H1 (cell line): ENCODE data around the gene ASXL2. TPM values are rescaled to one million over a fixed set of nuclear protein-coding genes. Genes with fewer than 3 reads are reported as not detected.

Experiments used
- CTCF ChIA-PET: fragments of 300-600 bp; sonication (Branson Sonifier 250); formaldehyde crosslinking; loops from one replicate; lab custom pipeline; 2021; ENCODE audit not compliant: partially characterized antibody; lab: Charles Lee
- POLR2A ChIA-PET: fragments of 300-600 bp; sonication (Branson Sonifier 250); formaldehyde crosslinking; loops from one replicate; lab custom pipeline; 2021; ENCODE audit warnings: inconsistent platforms; ENCODE audit not compliant: partially characterized antibody; lab: Charles Lee
- DNase-seq, 2 experiments: peaks; one replicate each; pipeline versions ENCODE4 v3.0.0 to v3.0.0-alpha.2; 2010 to 2022; ENCODE audit warnings: low spot score in 2 of 2, low read depth in 1 of 2, mixed read lengths in 1 of 2
- FAIRE-seq: peaks from 2 replicates; lab custom pipeline; 2011; peaks lifted over from hg19 to GRCh38; lab: Jason Lieb, UNC
- H2AFZ ChIP-seq: 2 replicates; pipeline ENCODE4 v1.8.1; 2012; ENCODE audit warnings: low read length, inconsistent platforms
- H2AK5ac ChIP-seq: 2 replicates; pipeline ENCODE4 v1.6.1; 2013; ENCODE audit warnings: low read depth, low read length
- H2BK120ac ChIP-seq: replicated peaks from 2 replicates; pipeline ENCODE3; 2013; ENCODE audit warnings: low read depth, low read length, inconsistent platforms
- H2BK12ac ChIP-seq: 2 replicates; pipeline ENCODE4 v1.6.1; 2013; ENCODE audit warnings: low read depth, low read length
- H2BK15ac ChIP-seq: 2 replicates; pipeline ENCODE4 v1.6.1; 2013; ENCODE audit warnings: low read length
- H2BK20ac ChIP-seq: 2 replicates; pipeline ENCODE4 v1.6.1; 2013; ENCODE audit warnings: low read length
- H2BK5ac ChIP-seq: 2 replicates; pipeline ENCODE4 v1.6.1; 2013; ENCODE audit warnings: low read depth, low read length
- H3K14ac ChIP-seq: 2 replicates; pipeline ENCODE4 v1.6.1; 2013; ENCODE audit warnings: inconsistent platforms; ENCODE audit not compliant: insufficient read length
- H3K18ac ChIP-seq: 2 replicates; pipeline ENCODE4 v1.6.1; 2013; ENCODE audit warnings: low read length; ENCODE audit errors: extremely low read depth
- H3K23ac ChIP-seq: 2 replicates; pipeline ENCODE4 v1.6.1; 2013; ENCODE audit warnings: inconsistent platforms; ENCODE audit not compliant: insufficient read length
- H3K23me2 ChIP-seq: 2 replicates; pipeline ENCODE4 v1.6.1; 2013; ENCODE audit warnings: low read depth, low read length
- H3K27ac ChIP-seq: 2 replicates; pipeline ENCODE4 v1.6.1; 2011; ENCODE audit warnings: low read depth, low read length, inconsistent platforms
- H3K27me3 ChIP-seq, 4 experiments: replicated peaks in 1 of 4; 1 replicate in 1 of 4; 2 replicates in 3 of 4; pipeline versions ENCODE4 v1.6.1 to v1.8.1; 2011 to 2013; ENCODE audit warnings: low read length in 3 of 4, mild to moderate bottlenecking in 3 of 4, inconsistent platforms in 2 of 4, mixed read lengths in 2 of 4, moderate library complexity in 1 of 4; ENCODE audit not compliant: control insufficient read depth in 3 of 4, insufficient read depth in 3 of 4; ENCODE audit errors: extremely low read depth in 1 of 4
- H3K36me3 ChIP-seq, 4 experiments: 2 replicates each; pipeline versions ENCODE4 v1.6.1 to v1.8.1; 2011 to 2013; ENCODE audit warnings: mild to moderate bottlenecking in 4 of 4, low read length in 3 of 4, moderate library complexity in 2 of 4, control low read depth in 1 of 4, inconsistent platforms in 1 of 4; ENCODE audit not compliant: insufficient read depth in 4 of 4, control insufficient read depth in 2 of 4
- H3K4ac ChIP-seq: replicated peaks from 2 replicates; pipeline ENCODE3; 2013; ENCODE audit warnings: low read length, low read depth, mixed read lengths, inconsistent platforms; ENCODE audit not compliant: insufficient read length
- H3K4me1 ChIP-seq, 4 experiments: replicated peaks in 1 of 4; 1 replicate in 1 of 4; 2 replicates in 3 of 4; pipeline versions ENCODE4 v1.6.1 to v1.8.1; 2011 to 2013; ENCODE audit warnings: low read length in 3 of 4, inconsistent platforms in 2 of 4, mixed read lengths in 1 of 4; ENCODE audit not compliant: insufficient read depth in 4 of 4, control insufficient read depth in 3 of 4
- H3K4me2 ChIP-seq, 2 experiments: 2 replicates each; pipeline versions ENCODE4 v1.6.1 to v1.8.1; 2011 to 2013; ENCODE audit warnings: low read depth in 2 of 2, low read length in 2 of 2, control low read depth in 1 of 2, inconsistent platforms in 1 of 2, mild to moderate bottlenecking in 1 of 2; ENCODE audit not compliant: insufficient read depth in 1 of 2
- H3K4me3 ChIP-seq, 4 experiments: fragments of 200-600, 300-600 bp in 1 of 4; sonication (generic), shearing (Covaris generic), sonication (Bioruptor Twin) in 1 of 4; 2 replicates each; pipeline versions ENCODE4 v1.5.1 to v1.8.1; 2011 to 2016; ENCODE audit warnings: low read length in 4 of 4, low read depth in 3 of 4, control low read depth in 2 of 4, inconsistent platforms in 2 of 4, mild to moderate bottlenecking in 2 of 4, mixed read lengths in 1 of 4, moderate library complexity in 1 of 4; ENCODE audit not compliant: insufficient read depth in 2 of 4; ENCODE audit errors: extremely low read depth in 1 of 4
- H3K56ac ChIP-seq: replicated peaks from 2 replicates; pipeline ENCODE3; 2013; ENCODE audit warnings: low read depth, mild to moderate bottlenecking, mixed read lengths, low read length, inconsistent platforms; ENCODE audit not compliant: insufficient read length
- H3K79me1 ChIP-seq: 2 replicates; pipeline ENCODE4 v1.6.1; 2013; ENCODE audit warnings: low read depth, low read length, control low read depth
- H3K79me2 ChIP-seq, 2 experiments: 2 replicates each; pipeline versions ENCODE4 v1.6.1 to v1.8.1; 2012 to 2013; ENCODE audit warnings: low read length in 2 of 2, mild to moderate bottlenecking in 2 of 2, inconsistent platforms in 1 of 2; ENCODE audit not compliant: insufficient read depth in 2 of 2, control insufficient read depth in 1 of 2
- H3K9ac ChIP-seq, 4 experiments: replicated peaks in 1 of 4; 1 replicate in 1 of 4; 2 replicates in 3 of 4; pipeline versions ENCODE4 v1.6.1 to v1.8.1; 2011 to 2013; ENCODE audit warnings: low read depth in 3 of 4, low read length in 3 of 4, control low read depth in 2 of 4, mild to moderate bottlenecking in 2 of 4, moderate library complexity in 2 of 4, inconsistent platforms in 1 of 4; ENCODE audit errors: extremely low read depth in 1 of 4
- H3K9me3 ChIP-seq, 2 experiments: 2 replicates each; pipeline versions ENCODE4 v1.6.1 to v1.8.1; 2012 to 2013; ENCODE audit warnings: mild to moderate bottlenecking in 2 of 2, moderate library complexity in 2 of 2, control low read depth in 1 of 2, inconsistent platforms in 1 of 2, low read depth in 1 of 2, low read length in 1 of 2, mixed read lengths in 1 of 2; ENCODE audit not compliant: insufficient read depth in 2 of 2
- H4K20me1 ChIP-seq, 2 experiments: replicated peaks in 1 of 2; 2 replicates each; pipeline versions ENCODE3 to v1.8.1; 2011 to 2013; ENCODE audit warnings: inconsistent platforms in 2 of 2, low read length in 2 of 2, mild to moderate bottlenecking in 1 of 2; ENCODE audit not compliant: insufficient read depth in 2 of 2, control insufficient read depth in 1 of 2
- H4K5ac ChIP-seq: 2 replicates; pipeline ENCODE4 v1.6.1; 2013; ENCODE audit warnings: low read length, low read depth, mixed read lengths, inconsistent platforms; ENCODE audit not compliant: insufficient read length
- H4K8ac ChIP-seq: 2 replicates; pipeline ENCODE4 v1.8.0; 2013; ENCODE audit warnings: mild to moderate bottlenecking, moderate library complexity, low read length, inconsistent platforms; ENCODE audit not compliant: insufficient read depth; ENCODE audit errors: extremely low read depth
- H4K91ac ChIP-seq: replicated peaks from 2 replicates; pipeline ENCODE3; 2013; ENCODE audit warnings: low read length, mixed read lengths, inconsistent platforms; ENCODE audit not compliant: insufficient read length
- POLR2AphosphoS5 ChIP-seq: IDR thresholded peaks from 2 replicates; pipeline ENCODE4 v1.6.1; 2011; ENCODE audit warnings: low read depth, low read length
- TBP ChIP-seq: IDR thresholded peaks from 2 replicates; pipeline ENCODE4 v1.6.1; 2011; ENCODE audit warnings: low read depth, low read length, improper control_type of control experiment
- TCF12 ChIP-seq: IDR thresholded peaks from 2 replicates; pipeline ENCODE4 v1.6.1; 2011; ENCODE audit warnings: low read depth, mild to moderate bottlenecking, low read length
- WGBS, 2 experiments: shearing (Covaris generic) in 1 of 2; methylation state at CpG; one replicate each; pipeline versions ENCODE4 v1.1.6 to v1.1.7; 2013 to 2015; ENCODE audit warnings: low lambda C conversion rate in 2 of 2, mixed read lengths in 2 of 2, inconsistent platforms in 1 of 2, low coverage in 1 of 2, missing lambda C conversion rate in 1 of 2; ENCODE audit not compliant: insufficient replicate concordance in 2 of 2, insufficient coverage in 1 of 2, insufficient read length in 1 of 2; ENCODE audit errors: extremely low coverage in 1 of 2, missing lambda C conversion rate in 1 of 2; 5-methylcytosine and 5-hydroxymethylcytosine counted together
- polyA plus RNA-seq, 7 experiments: library from polyadenylated mRNA; depleted of rRNA in 3 of 7; stranded (reverse) in 5 of 7; unstranded in 2 of 7; fragments of >200 nt in 5 of 7; fragments of 200-250 nt in 2 of 7; gene quantifications; 1 replicate in 5 of 7; 2 replicates in 1 of 7; 4 replicates in 1 of 7; pipeline versions ENCODE4 v1.2.1 to v1.2.3, GENCODE V29; 2011 to 2013; ENCODE audit warnings: missing spikeins in 2 of 7, mixed read lengths in 2 of 7
- total RNA-seq: library from RNA; stranded (reverse); fragmentation: NEBNext Ultra II Directional; extraction: Animal tissue kit (Norgen Biotek cat#: 25700); gene quantifications from 2 replicates; pipeline ENCODE4 v1.2.1, GENCODE V29; 2021
- TF ChIP-seq, protein P1 (sequence below): IDR thresholded peaks from 2 replicates; pipeline ENCODE4 v1.6.1; 2012; ENCODE audit warnings: inconsistent platforms

Gene ASXL2
- total and polyA plus RNA-seq, 2 of the 8 experiments (the other 6 are each of a cell fraction or from before 2014, with no cell fraction given): 7.2 to 41.3 TPM

DNA sequence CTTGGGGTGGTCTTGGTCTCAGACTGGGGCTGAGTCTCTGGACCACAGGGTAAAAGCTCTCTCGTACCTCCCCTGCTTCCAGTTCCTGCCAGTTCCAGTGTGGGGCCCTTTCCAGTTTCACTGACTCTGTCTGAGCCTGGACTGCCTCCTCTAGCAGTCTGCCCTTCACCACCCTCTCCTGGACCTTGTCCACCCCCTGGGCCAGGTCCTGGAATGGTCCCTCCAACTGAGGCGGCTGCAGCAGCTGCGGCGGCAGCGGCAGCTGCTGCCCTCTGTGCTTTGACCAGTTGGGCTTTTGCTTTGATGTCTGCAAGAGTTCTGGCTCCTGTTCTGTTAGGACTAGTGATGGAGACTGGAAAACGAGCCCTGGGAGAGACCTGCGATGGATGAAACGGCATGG lies 134.2 kb downstream of the ASXL2 start:
- H3K79me2 ChIP-seq: no peaks in the 10 kb centered on the region
- H4K20me1 ChIP-seq: peaks cover 0 to 4% of the 10 kb centered on the region in 2 experiments
- no peak overlapping the region for H3K27ac ChIP-seq
- H4K5ac ChIP-seq: no peak overlapping the region
- TF ChIP-seq TBP (no peak), POLR2AphosphoS5 (no peak), TCF12 (no peak)
- TF ChIP-seq, protein P1, sequence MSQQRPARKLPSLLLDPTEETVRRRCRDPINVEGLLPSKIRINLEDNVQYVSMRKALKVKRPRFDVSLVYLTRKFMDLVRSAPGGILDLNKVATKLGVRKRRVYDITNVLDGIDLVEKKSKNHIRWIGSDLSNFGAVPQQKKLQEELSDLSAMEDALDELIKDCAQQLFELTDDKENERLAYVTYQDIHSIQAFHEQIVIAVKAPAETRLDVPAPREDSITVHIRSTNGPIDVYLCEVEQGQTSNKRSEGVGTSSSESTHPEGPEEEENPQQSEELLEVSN: no peak
- TF ChIP-seq, all 59 proteins: peak for 0
- H3K9me3 ChIP-seq: no peaks in the 10 kb centered on the region
- no peaks in the 10 kb centered on the region; the same call in 1 of the 2 replicates for H3K23me2 ChIP-seq
- no peak overlapping the region for H3K4ac ChIP-seq
- no peak overlapping the region for H2BK12ac ChIP-seq
- POLR2A ChIA-PET: no interaction called here
- no peak overlapping the region for H2BK120ac ChIP-seq
- CTCF ChIA-PET: interaction anchor here (1.0 to 1.1 kb wide), 2 partner anchors 44 to 136 kb away, joined by 3 read pairs; no protein-coding TSS in a partner anchor
- H3K4me2 ChIP-seq: no peak overlapping the region
- H3K56ac ChIP-seq: no peak overlapping the region
- H3K36me3 ChIP-seq: peaks cover 6 to 33% (median 15%) of the 10 kb centered on the region in 4 experiments; a peak in 7 of 8 replicates
- H4K8ac ChIP-seq: peak overlapping the region; percentile 1; the same call in 1 of the 2 replicates
- H3K4me1 ChIP-seq: peaks cover 0 to 14% (median 7%) of the 10 kb centered on the region in 4 experiments; a peak in 5 of 7 replicates
- H2BK5ac ChIP-seq: no peak overlapping the region
- no peak overlapping the region for H2AK5ac ChIP-seq
- no peaks in the 10 kb centered on the region for H3K27me3 ChIP-seq
- H2BK15ac ChIP-seq: no peak overlapping the region
- H3K23ac ChIP-seq: no peak overlapping the region
- H4K91ac ChIP-seq: no peak overlapping the region
- H2BK20ac ChIP-seq: no peak overlapping the region
- 93% methylated on average over 8 of the region's 8 CpGs; no CpG with 5 or more reads in 1 of the 2 experiments for WGBS, 2 experiments
- no peak overlapping the region for H3K14ac ChIP-seq
- no peak overlapping the region for H3K4me3 ChIP-seq
- no peak overlapping the region for H3K18ac ChIP-seq
- no peaks in the 10 kb centered on the region for H3K79me1 ChIP-seq
- H2AFZ ChIP-seq: no peak overlapping the region
- no peak for DNase-seq
- FAIRE-seq: no peak
- H3K9ac ChIP-seq: no peak overlapping the region
